GM19351 (cell line): ENCODE measurements around the gene CDT1.
"Not testable (repeated sequence)": the region's sequence is repeated elsewhere in the genome, so short reads cannot be mapped to it uniquely, and the experiment has no call there.

Experiments used
- ATAC-seq: cut with Tn5 transposase; IDR thresholded peaks from one replicate; pipeline ENCODE4 v1.9.1; 2021; ENCODE audit warnings: mild to moderate bottlenecking, moderate library complexity; ENCODE audit not compliant: unreplicated experiment

Gene CDT1

DNA sequence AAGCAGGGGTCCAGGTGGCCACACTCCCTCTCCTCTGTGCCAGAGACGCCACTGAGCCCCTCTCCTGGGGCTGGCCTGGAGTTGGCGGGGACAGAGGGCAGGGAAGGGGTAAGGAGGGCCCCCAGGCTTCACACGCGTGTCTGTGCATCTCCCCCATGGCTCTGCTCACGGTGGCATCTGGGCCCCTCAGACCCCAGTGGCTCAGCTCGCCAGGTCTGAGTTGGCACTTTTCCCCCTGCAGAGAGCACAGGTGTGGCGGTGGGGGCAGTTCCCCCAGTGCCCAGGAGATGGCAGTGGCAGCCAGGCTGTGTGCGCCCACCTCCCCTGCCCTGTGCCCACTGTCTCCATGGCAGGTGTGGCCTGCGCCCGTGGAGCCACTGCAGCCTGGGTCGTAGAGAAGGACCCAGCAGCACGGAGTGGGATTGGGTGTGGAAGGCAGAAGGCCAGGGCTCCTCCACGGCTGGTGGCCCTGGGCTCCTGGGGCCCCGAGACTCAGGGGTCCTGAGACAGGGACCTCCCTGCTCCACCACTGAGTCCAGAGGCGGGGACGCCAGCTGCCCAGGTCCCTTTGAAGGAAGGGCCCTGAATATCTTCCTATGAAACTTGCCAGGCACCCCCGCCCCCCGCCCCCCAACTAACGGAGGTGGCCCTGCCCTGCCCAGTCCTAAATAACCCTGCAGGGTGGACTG is 12.5 kb downstream of the CDT1 start:
- no peak for ATAC-seq

GRCh38 chr16:88816736-88817535 is 13.3 kb downstream of the CDT1 start:
- no peak for ATAC-seq

DNA sequence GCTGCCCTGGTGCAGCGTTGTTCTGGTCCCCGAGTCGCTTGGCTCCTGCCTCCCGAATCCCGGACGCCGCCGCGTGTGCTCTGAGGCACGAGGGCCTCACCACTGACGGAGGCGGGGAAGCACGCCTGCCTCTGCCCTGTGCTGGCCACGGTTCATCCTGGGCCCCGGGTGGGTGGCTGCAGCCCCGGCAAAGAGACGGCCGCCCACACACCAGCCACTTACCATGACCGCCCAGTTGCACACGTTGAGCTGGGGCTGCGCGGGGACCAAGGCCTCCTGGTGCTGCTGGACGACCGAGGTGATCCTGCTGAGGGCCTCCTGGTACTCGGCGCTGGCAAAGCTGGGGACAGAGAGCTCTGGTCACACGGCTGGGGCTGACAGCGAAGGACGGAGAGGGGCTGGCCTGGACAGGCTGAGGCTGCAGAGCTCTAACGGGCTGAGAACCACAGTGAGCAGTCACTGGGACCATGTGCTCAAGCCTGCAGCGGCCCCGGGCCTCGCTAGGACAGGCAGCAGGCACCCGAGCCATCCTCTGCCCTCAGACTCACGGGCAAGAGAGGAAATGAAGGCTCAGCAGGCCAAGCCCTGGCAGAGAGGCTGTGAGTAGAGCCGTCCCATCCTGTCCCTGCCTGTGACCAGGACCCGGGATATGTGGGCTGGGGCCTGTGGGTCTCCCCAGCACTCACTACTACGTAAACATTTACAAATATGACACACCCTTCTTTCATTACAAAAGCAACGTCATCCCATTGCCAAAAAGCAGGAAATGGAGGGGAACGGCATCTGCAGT is 14.4 kb downstream of the CDT1 start:
- no peak for ATAC-seq

- ATAC-seq = no peak
Observed at GRCh38 chr16:88818575-88818874, 14.9 kb downstream of the CDT1 start.

DNA sequence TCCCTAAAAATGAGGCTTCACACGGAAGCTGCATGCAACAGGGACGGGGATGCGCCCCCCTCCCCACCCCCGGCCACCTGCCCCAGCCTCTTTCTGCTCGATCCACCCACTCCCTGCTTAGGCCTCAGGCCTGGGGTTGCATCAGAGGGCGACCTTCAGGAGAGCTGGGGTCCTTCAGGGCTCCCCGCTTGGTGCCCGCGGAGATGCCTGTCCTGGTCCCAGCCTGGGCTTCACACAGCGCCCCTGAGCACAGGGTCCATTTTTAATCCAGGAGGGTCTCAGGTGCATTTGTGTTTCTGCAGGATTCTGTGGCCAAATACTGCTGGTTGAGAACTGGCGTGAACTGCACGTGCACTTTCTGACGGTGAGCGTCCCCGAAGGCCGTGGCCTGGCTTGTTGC is 15.5 kb downstream of the CDT1 start:
- no peak for ATAC-seq

DNA sequence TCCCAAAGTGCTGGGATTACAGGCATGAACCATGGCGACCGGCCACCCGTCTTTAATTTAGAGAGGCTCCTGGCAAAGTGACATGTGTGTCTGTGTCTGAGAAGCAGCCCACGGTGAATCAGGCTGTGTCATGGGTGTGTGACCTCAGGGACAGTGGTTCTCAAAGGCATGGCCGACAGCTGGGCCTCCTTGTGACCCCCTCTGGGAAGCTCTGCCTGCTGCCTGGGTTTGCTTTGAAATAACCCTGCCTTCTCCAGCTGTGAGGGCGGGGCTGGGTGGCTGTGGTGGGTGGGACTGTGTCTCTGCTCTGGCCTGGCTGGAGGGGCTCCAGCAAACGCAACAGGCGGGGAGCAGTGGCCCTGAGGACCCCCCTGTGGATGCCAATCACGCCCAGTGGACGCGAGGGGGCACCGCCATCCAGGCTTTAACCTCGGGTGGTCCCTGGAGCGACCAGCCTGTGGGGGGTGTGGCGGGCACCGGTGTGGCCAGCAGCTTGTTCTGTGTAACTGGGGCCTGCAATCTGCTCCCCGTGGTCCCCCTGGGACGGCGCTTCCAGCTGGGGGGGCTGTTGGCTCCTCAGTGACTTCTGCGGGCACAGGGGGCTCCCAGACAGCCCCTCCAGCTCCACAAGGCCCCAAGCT is 16.9 kb downstream of the CDT1 start:
- ATAC-seq = no peak

GRCh38 chr16:88821168-88821850 is 17.7 kb downstream of the CDT1 start:
- no peak for ATAC-seq

DNA sequence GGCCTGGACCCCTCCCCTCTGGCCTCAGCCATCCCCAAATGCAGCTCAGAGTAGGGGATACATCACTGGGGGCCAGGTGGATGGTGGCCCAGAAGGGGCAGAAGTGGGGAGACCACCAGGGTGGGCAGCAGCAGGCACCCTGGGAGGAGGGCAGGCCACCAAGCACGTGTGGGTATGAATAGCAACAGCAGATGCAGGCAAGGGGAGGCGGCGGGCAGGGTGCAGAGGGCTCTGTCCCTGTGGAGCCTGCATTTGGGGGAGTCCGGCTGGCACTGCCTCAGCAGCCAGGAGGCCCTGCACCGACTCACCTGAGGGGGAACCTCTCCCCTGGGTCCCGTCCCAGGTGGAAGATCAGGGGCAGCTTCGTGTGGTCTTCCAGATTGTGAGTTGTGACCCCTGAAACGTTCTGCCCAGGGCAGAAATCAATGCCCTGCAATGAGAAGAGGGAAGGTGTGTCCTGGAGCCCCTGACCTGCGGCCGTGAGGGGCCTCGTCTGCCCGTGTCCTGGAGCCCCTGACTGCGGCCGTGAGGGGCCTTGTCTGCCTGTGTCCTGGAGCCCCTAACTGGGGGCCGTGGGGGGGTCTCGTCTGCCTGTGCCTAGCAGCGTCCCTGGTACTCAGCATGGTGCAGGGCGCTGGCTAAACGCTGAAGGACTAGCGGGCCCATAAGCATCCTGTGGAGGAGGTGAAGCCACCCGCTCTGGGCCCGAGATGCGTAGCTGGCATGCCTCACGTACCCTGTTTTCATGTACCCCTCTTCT is 18.9 kb downstream of the CDT1 start:
- no peak for ATAC-seq

GRCh38 chr16:88823646-88824045 is 20.1 kb downstream of the CDT1 start:
- ATAC-seq = not testable (repeated sequence)

GRCh38 chr16:88824256-88825077 is 20.9 kb downstream of the CDT1 start:
- no peak for ATAC-seq

DNA sequence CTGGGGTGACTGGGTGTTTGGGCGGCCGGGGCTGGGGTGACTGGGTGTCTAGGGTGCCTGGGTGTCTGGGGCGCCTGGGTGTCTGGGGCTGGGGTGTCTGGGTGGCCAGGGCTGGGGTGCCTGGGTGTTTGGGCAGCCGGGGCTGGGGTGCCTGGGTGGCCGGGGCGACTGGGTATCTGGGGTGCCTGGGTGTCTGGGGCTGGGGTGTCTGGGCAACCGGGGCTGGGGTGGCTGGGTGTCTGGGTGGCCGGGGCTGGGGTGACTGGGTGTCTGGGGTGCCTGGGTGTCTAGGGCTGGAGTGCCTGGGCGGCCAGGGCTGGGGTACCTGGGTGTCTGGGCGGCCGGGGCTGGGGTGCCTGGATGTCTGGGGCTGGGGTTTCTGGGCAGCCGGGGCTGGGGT is 21.6 kb downstream of the CDT1 start:
- ATAC-seq = no peak

DNA sequence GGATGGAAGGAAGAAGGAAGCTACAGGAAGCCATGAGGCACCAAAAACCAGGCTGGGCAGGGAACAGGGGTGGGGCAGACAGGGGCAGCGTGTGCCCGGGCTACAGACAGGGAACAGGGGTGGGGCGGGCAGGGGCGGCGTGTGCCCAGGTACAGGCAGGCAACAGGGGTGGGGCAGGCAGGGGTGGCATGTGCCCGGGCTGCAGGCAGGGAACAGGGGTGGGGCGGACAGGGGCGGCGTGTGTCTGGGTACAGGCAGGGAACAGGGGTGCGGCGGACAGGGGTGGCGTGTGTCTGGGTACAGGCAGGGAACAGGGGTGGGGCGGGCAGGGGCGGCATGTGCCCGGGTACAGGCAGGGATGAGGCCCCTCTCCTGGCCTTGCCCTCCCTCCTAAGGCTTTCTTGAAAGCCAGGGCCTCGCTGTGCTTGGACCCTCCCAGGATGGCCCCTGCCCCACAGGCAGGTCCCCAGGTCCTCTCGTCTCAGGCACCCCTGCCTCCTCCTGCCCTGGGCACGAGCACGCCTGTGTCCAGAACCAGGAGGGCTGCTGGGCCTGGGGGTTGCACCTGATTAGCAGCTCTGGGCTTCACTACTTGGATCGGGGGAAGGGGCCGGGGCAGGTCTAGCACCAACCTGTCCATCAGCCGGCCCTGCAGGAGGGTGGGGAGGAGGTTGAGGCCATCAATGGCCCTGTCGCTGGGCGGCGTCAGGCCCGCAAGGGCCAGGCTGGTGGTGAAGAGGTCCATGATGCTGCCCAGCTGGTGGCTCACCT is 22.7 kb downstream of the CDT1 start:
- no peak for ATAC-seq

GRCh38 chr16:88827727-88828126 is 24.1 kb downstream of the CDT1 start:
- ATAC-seq = no peak

DNA sequence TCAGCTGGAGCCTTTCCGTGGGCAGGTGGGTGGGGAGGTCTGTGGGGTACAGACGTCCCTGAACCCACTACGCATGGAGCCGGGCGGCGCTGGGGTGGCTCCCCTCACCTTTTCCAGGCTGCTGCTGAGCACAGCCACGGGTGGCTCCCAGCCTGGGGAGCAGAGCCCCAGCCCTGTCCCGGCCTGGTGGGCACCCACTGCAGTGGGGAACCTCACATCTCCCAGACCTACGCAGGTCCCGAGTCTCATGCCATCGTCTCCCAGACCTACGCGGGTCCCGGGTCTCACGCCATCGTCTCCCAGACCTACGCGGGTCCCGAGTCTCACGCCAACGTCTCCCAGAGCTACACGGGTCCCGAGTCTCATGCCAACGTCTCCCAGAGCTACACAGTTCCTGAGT is 25.1 kb downstream of the CDT1 start:
- ATAC-seq = no peak

- no peak for ATAC-seq
Observed at GRCh38 chr16:88830258-88830657, 26.7 kb downstream of the CDT1 start.

DNA sequence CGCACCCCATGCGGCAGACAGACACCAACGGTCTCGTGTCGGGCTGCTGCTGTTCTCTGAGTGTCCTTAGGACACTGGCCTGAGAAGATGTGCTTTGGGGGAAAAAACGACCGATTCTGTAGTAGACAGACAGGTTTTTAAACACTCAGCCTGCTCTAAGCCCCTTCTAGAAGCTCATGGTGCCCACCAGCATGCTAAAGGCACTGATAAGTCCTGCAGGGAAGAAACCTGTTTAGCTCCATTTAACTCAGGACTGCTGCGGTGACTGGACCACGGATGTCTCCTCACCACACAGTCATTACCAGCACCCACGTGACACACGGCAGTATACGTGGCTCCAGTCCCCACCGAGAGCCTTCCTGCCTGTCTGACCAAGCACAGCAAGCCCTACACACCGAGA is 27.2 kb downstream of the CDT1 start:
- no peak for ATAC-seq

GRCh38 chr16:88831838-88832237 is 28.2 kb downstream of the CDT1 start:
- ATAC-seq = no peak

DNA sequence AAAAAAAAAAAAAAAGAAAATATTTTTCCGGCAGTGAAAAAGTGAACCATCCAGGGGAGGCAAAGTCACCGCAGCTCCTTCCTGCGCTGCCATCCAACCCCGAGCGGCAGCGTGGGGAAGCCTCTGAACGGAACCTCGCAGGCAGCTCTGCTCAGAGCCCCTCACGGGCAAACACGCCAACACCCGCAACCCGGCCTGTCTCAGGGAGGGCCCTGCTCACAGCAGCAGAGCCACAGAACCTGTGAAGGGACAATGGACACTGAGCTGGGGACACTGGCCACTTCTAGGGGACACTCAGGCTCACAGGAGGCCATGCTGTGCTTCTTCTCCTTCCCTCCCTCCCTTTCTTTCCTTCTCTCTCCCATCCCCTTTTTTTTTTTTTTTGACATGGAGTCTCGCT is 29.5 kb downstream of the CDT1 start:
- ATAC-seq = no peak

- ATAC-seq = no peak
Observed at GRCh38 chr16:88834670-88835069, 31.1 kb downstream of the CDT1 start.
